ENCODE results near the gene FOXD4L3.
"Not testable (repeated sequence)": the region's sequence is repeated elsewhere in the genome, so short reads cannot be mapped to it uniquely, and the experiment has no call there.

DNA sequence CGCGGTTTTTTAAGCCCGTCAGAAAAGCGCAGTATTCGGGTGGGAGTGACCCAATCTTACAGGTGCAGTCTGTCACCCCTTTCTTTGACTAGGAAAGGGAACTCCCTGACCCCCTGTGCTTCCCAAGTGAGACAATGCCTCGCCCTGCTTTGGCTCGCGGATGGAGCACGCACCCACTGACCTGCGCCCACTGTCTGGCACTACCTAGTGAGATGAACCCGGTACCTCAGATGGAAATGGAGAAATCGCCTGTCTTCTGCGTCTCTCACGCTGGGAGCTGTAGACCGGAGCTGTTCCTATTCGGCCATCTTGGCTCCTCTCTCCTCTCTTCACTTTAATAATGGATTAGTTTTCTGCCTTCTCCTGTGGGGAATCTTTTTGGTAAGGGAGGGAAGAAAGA, 21.6 kb upstream of the FOXD4L3 start:
- TF ChIP-seq, protein P1, sequence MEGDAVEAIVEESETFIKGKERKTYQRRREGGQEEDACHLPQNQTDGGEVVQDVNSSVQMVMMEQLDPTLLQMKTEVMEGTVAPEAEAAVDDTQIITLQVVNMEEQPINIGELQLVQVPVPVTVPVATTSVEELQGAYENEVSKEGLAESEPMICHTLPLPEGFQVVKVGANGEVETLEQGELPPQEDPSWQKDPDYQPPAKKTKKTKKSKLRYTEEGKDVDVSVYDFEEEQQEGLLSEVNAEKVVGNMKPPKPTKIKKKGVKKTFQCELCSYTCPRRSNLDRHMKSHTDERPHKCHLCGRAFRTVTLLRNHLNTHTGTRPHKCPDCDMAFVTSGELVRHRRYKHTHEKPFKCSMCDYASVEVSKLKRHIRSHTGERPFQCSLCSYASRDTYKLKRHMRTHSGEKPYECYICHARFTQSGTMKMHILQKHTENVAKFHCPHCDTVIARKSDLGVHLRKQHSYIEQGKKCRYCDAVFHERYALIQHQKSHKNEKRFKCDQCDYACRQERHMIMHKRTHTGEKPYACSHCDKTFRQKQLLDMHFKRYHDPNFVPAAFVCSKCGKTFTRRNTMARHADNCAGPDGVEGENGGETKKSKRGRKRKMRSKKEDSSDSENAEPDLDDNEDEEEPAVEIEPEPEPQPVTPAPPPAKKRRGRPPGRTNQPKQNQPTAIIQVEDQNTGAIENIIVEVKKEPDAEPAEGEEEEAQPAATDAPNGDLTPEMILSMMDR (IDR thresholded peaks at IDR 0.05; ENCODE audit: low read depth, low read length, poor library complexity, severe bottlenecking), result not testable (repeated sequence)
- not testable (repeated sequence) for TF ChIP-seq EZH2phosphoT487 (IDR thresholded peaks at IDR 0.05; ENCODE audit: borderline replicate concordance, low read length)

All from DOHH2 (cell line).